ENCODE measurements around the gene HTRA3. TPM values are rescaled to one million over a fixed set of nuclear protein-coding genes. Genes with fewer than 3 reads are reported as not detected.
A peak's percentile ranks its signal among the peaks of the same experiment; 100 is the strongest.

HTRA3 gene
- total RNA-seq, 1 experiment from 2014 or later, result 2.8 TPM

- Histone ChIP-seq H3K27ac (ENCODE audit: low read length) (peak overlapping the region; percentile 64), H3K4me1 (ENCODE audit: insufficient read depth, low read length) (peaks cover 13% of the 10 kb centered on the region), H3K4me2 (ENCODE audit: low read length) (no peak overlapping the region), H2AFZ (ENCODE audit: low read length) (no peak overlapping the region), H3F3A (ENCODE audit: low read length, unreplicated experiment) (no peaks in the 10 kb centered on the region), H3K36me3 (ENCODE audit: low read depth, low read length) (no peaks in the 10 kb centered on the region), H4K20me1 (ENCODE audit: low read length) (no peaks in the 10 kb centered on the region), H3K9me2 (replicated peaks; ENCODE audit: low read length) (no peaks in the 10 kb centered on the region), H3K9me3 (ENCODE audit: low read length) (no peaks in the 10 kb centered on the region), H3K79me2 (ENCODE audit: low read length) (no peaks in the 10 kb centered on the region), H3K4me3 (ENCODE audit: low read length) (no peak overlapping the region), H3K27me3 (ENCODE audit: low read length) (no peaks in the 10 kb centered on the region), H3K9ac (ENCODE audit: low read length) (peak overlapping the region; percentile 61)
- TF ChIP-seq EZH2phosphoT487 (IDR thresholded peaks at IDR 0.05; ENCODE audit: borderline replicate concordance, low read length), result no peak
- no peak for TF ChIP-seq EZH2 (IDR thresholded peaks at IDR 0.05; ENCODE audit: low read length, unreplicated experiment)
- TF ChIP-seq, protein P1, sequence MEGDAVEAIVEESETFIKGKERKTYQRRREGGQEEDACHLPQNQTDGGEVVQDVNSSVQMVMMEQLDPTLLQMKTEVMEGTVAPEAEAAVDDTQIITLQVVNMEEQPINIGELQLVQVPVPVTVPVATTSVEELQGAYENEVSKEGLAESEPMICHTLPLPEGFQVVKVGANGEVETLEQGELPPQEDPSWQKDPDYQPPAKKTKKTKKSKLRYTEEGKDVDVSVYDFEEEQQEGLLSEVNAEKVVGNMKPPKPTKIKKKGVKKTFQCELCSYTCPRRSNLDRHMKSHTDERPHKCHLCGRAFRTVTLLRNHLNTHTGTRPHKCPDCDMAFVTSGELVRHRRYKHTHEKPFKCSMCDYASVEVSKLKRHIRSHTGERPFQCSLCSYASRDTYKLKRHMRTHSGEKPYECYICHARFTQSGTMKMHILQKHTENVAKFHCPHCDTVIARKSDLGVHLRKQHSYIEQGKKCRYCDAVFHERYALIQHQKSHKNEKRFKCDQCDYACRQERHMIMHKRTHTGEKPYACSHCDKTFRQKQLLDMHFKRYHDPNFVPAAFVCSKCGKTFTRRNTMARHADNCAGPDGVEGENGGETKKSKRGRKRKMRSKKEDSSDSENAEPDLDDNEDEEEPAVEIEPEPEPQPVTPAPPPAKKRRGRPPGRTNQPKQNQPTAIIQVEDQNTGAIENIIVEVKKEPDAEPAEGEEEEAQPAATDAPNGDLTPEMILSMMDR (conservative IDR thresholded peaks at IDR 0.05; ENCODE audit: low read depth, low read length), result no peak
- no TSS peak for BruUV-seq (replicated peaks)
- ATAC-seq, result peak; percentile 72
- POLR2A ChIA-PET (ENCODE audit: unreplicated experiment), result no interaction called here
- DNase-seq, result peak; percentile 71
- intact Hi-C loops (cut with micrococcal nuclease), result no loop called here
- CTCF ChIA-PET, result no interaction called here
These were observed 41.0 kb upstream of the HTRA3 start for GRCh38 chr4:8228319-8229250.

GRCh38 chr4:8229331-8229975 is 40.1 kb upstream of the HTRA3 start:
- H3K4me2 ChIP-seq (ENCODE audit: low read length), result no peak overlapping the region
- intact Hi-C loops (cut with micrococcal nuclease), result no loop called here
- no peak overlapping the region for H2AFZ ChIP-seq (ENCODE audit: low read length)
- H3K27me3 ChIP-seq (ENCODE audit: low read length), result no peaks in the 10 kb centered on the region
- CTCF ChIA-PET, result no interaction called here
- H3K9me3 ChIP-seq (ENCODE audit: low read length), result no peaks in the 10 kb centered on the region
- POLR2A ChIA-PET (ENCODE audit: unreplicated experiment), result no interaction called here
- DNase-seq (no peak), ATAC-seq (no peak)
- H3F3A ChIP-seq (ENCODE audit: low read length, unreplicated experiment), result no peaks in the 10 kb centered on the region
- H3K27ac ChIP-seq (ENCODE audit: low read length), result peak overlapping the region; percentile 64
- H3K4me1 ChIP-seq (ENCODE audit: insufficient read depth, low read length), result peaks cover 13% of the 10 kb centered on the region
- H3K9ac ChIP-seq (ENCODE audit: low read length), result peak overlapping the region; percentile 52; the same call in 1 of the 2 replicates
- H3K79me2 ChIP-seq (ENCODE audit: low read length), result no peaks in the 10 kb centered on the region
- BruUV-seq (replicated peaks), result no TSS peak
- no peaks in the 10 kb centered on the region for H4K20me1 ChIP-seq (ENCODE audit: low read length)
- H3K4me3 ChIP-seq (ENCODE audit: low read length), result no peak overlapping the region
- H3K9me2 ChIP-seq (replicated peaks; ENCODE audit: low read length), result no peaks in the 10 kb centered on the region
- H3K36me3 ChIP-seq (ENCODE audit: low read depth, low read length), result no peaks in the 10 kb centered on the region
- TF ChIP-seq, protein P1 (conservative IDR thresholded peaks at IDR 0.05; ENCODE audit: low read depth, low read length), result no peak
- TF ChIP-seq EZH2phosphoT487 (IDR thresholded peaks at IDR 0.05; ENCODE audit: borderline replicate concordance, low read length) (no peak), EZH2 (IDR thresholded peaks at IDR 0.05; ENCODE audit: low read length, unreplicated experiment) (no peak)
